H9 (cell line): Measurements from ENCODE around the gene SCN5A. TPM values are rescaled to one million over a fixed set of nuclear protein-coding genes. Genes with fewer than 3 reads are reported as not detected.

ENCODE experiments used
- DNase-seq: peaks from one replicate; pipeline ENCODE4 v3.0.0-alpha.2; 2017
- H2AFZ ChIP-seq: one replicate; pipeline ENCODE4 v1.6.1; 2013; ENCODE audit warnings: mild to moderate bottlenecking, low read length, control low read depth, moderate library complexity
- H2AK5ac ChIP-seq: 2 replicates; pipeline ENCODE4 v1.6.1; 2013; ENCODE audit warnings: low read length, control low read depth, mixed read lengths; ENCODE audit not compliant: insufficient read length
- H2BK120ac ChIP-seq: one replicate; pipeline ENCODE4 v1.6.1; 2013; ENCODE audit warnings: low read depth, mild to moderate bottlenecking, low read length, control low read depth, inconsistent platforms; ENCODE audit not compliant: poor library complexity, severe bottlenecking
- H2BK12ac ChIP-seq: 2 replicates; pipeline ENCODE4 v1.6.1; 2013; ENCODE audit warnings: low read length, control low read depth, mixed read lengths, low read depth; ENCODE audit not compliant: insufficient read length
- H2BK15ac ChIP-seq: 2 replicates; pipeline ENCODE4 v1.6.1; 2013; ENCODE audit warnings: low read depth, low read length, control low read depth
- H2BK20ac ChIP-seq: one replicate; pipeline ENCODE4 v1.6.1; 2013; ENCODE audit warnings: low read depth, mild to moderate bottlenecking, low read length, control low read depth, inconsistent platforms; ENCODE audit not compliant: poor library complexity, severe bottlenecking
- H2BK5ac ChIP-seq: 2 replicates; pipeline ENCODE4 v1.6.1; 2013; ENCODE audit warnings: low read length, control low read depth, mixed read lengths; ENCODE audit not compliant: insufficient read length
- H3K14ac ChIP-seq: 2 replicates; pipeline ENCODE4 v1.6.1; 2013; ENCODE audit warnings: low read length, control low read depth; ENCODE audit not compliant: insufficient read depth
- H3K18ac ChIP-seq: 2 replicates; pipeline ENCODE4 v1.6.1; 2013; ENCODE audit warnings: low read depth, mild to moderate bottlenecking, mixed read lengths, low read length, control low read depth; ENCODE audit not compliant: insufficient read length
- H3K23ac ChIP-seq: 2 replicates; pipeline ENCODE4 v1.6.1; 2013; ENCODE audit warnings: low read length, control low read depth, mixed read lengths, low read depth; ENCODE audit not compliant: insufficient read length
- H3K23me2 ChIP-seq: 2 replicates; pipeline ENCODE4 v1.6.1; 2013; ENCODE audit warnings: low read depth, mild to moderate bottlenecking, mixed read lengths, low read length, control low read depth; ENCODE audit not compliant: insufficient read length, poor library complexity, severe bottlenecking
- H3K27ac ChIP-seq: 2 replicates; pipeline ENCODE4 v1.5.1; 2013; ENCODE audit warnings: low read length, control low read depth, mixed read lengths, low read depth; ENCODE audit not compliant: insufficient read length
- H3K27me3 ChIP-seq: 2 replicates; pipeline ENCODE4 v1.6.1; 2013; ENCODE audit warnings: low read length, control low read depth, inconsistent platforms; ENCODE audit not compliant: insufficient read depth
- H3K4ac ChIP-seq: 2 replicates; pipeline ENCODE4 v1.6.1; 2013; ENCODE audit warnings: low read depth, mild to moderate bottlenecking, control low read depth, inconsistent platforms, low read length, moderate library complexity
- H3K4me1 ChIP-seq: 2 replicates; pipeline ENCODE4 v1.6.1; 2013; ENCODE audit warnings: low read length, control low read depth, inconsistent platforms; ENCODE audit not compliant: insufficient read depth
- H3K4me2 ChIP-seq: 2 replicates; pipeline ENCODE4 v1.6.1; 2013; ENCODE audit warnings: low read length, control low read depth, mixed read lengths; ENCODE audit not compliant: insufficient read length, insufficient read depth
- H3K56ac ChIP-seq: 2 replicates; pipeline ENCODE4 v1.6.1; 2013; ENCODE audit warnings: low read depth, mild to moderate bottlenecking, mixed read lengths, low read length, control low read depth; ENCODE audit not compliant: insufficient read length
- H3K79me1 ChIP-seq: 2 replicates; pipeline ENCODE4 v1.6.1; 2013; ENCODE audit warnings: low read depth, mild to moderate bottlenecking, moderate library complexity, low read length, control low read depth, inconsistent platforms; ENCODE audit not compliant: insufficient read depth, poor library complexity, severe bottlenecking
- H3K79me2 ChIP-seq: 2 replicates; pipeline ENCODE4 v1.6.1; 2013; ENCODE audit warnings: low read length, control low read depth, inconsistent platforms; ENCODE audit not compliant: insufficient read depth
- H3K9ac ChIP-seq: 2 replicates; pipeline ENCODE4 v1.6.1; 2013; ENCODE audit warnings: low read length, control low read depth, mixed read lengths; ENCODE audit not compliant: insufficient read length; ENCODE audit errors: extremely low read depth
- H3K9me3 ChIP-seq: one replicate; pipeline ENCODE4 v1.6.1; 2013; ENCODE audit warnings: low read depth, low read length, inconsistent platforms; ENCODE audit not compliant: control insufficient read depth
- H3T11ph ChIP-seq: one replicate; pipeline ENCODE4 v1.6.1; 2013; ENCODE audit warnings: mild to moderate bottlenecking, low read length, control low read depth, inconsistent platforms
- H4K20me1 ChIP-seq: one replicate; pipeline ENCODE4 v1.6.1; 2013; ENCODE audit not compliant: control insufficient read depth, insufficient read length, insufficient read depth
- H4K5ac ChIP-seq: 2 replicates; pipeline ENCODE4 v1.6.1; 2013; ENCODE audit warnings: low read depth, mild to moderate bottlenecking, mixed read lengths, low read length, control low read depth; ENCODE audit not compliant: insufficient read length
- H4K8ac ChIP-seq: replicated peaks from 2 replicates; pipeline ENCODE4 v1.6.1; 2013; ENCODE audit warnings: low read length, control low read depth, mixed read lengths, low read depth; ENCODE audit not compliant: insufficient read length
- H4K91ac ChIP-seq: 2 replicates; pipeline ENCODE4 v1.6.1; 2013; ENCODE audit warnings: low read depth, mild to moderate bottlenecking, moderate library complexity, mixed read lengths, low read length, control low read depth; ENCODE audit not compliant: insufficient read length
- H3K27ac Mint-ChIP-seq, 3 experiments: 2 replicates in 2 of 3; 3 replicates in 1 of 3; pipeline ENCODE4 v1.8.0; 2020 to 2021; ENCODE audit warnings: mixed read lengths in 3 of 3, mild to moderate bottlenecking in 1 of 3, moderate library complexity in 1 of 3
- H3K27me3 Mint-ChIP-seq: 2 replicates; pipeline ENCODE4 v1.8.0; 2021; ENCODE audit warnings: low read depth, mild to moderate bottlenecking, moderate library complexity, mixed read lengths
- H3K36me3 Mint-ChIP-seq, 3 experiments: 2 replicates in 2 of 3; 3 replicates in 1 of 3; pipeline ENCODE4 v1.8.0; 2020 to 2021; ENCODE audit warnings: low read depth in 3 of 3, mixed read lengths in 3 of 3; ENCODE audit not compliant: insufficient read depth in 1 of 3
- H3K4me1 Mint-ChIP-seq, 2 experiments: 2 replicates each; pipeline ENCODE4 v1.8.0; 2020; ENCODE audit warnings: mixed read lengths in 2 of 2
- H3K4me3 Mint-ChIP-seq, 2 experiments: 2 replicates in 1 of 2; 3 replicates in 1 of 2; pipeline ENCODE4 v1.8.0; 2020 to 2021; ENCODE audit warnings: mild to moderate bottlenecking in 2 of 2, mixed read lengths in 2 of 2, moderate library complexity in 1 of 2
- H3K9me3 Mint-ChIP-seq, 2 experiments: 2 replicates in 1 of 2; 3 replicates in 1 of 2; pipeline ENCODE4 v1.8.0; 2020; ENCODE audit warnings: mild to moderate bottlenecking in 2 of 2, mixed read lengths in 2 of 2, moderate library complexity in 1 of 2
- CTCF ChIP-seq: fragments of 200-600 bp; sonication (generic); conservative IDR thresholded peaks from 3 replicates; pipeline ENCODE4 v1.8.0; 2021; ENCODE audit warnings: antibody characterized with exemption, mild to moderate bottlenecking
- whole genome bisulfite sequencing: extraction: QIAGEN DNeasy Blood & Tissue Kit; methylation state at CpG from one replicate; pipeline ENCODE4 v1.1.7; 2013; ENCODE audit warnings: missing lambda C conversion rate, low lambda C conversion rate, mixed read lengths; ENCODE audit not compliant: insufficient read length; ENCODE audit errors: extremely low coverage; 5-methylcytosine and 5-hydroxymethylcytosine counted together
- total RNA-seq: library from RNA; stranded (reverse); gene quantifications from 2 replicates; pipeline ENCODE4 v1.2.1, GENCODE V29; 2021

The SCN5A gene
- total RNA-seq, 1 experiment from 2014 or later = 6.5 TPM

DNA sequence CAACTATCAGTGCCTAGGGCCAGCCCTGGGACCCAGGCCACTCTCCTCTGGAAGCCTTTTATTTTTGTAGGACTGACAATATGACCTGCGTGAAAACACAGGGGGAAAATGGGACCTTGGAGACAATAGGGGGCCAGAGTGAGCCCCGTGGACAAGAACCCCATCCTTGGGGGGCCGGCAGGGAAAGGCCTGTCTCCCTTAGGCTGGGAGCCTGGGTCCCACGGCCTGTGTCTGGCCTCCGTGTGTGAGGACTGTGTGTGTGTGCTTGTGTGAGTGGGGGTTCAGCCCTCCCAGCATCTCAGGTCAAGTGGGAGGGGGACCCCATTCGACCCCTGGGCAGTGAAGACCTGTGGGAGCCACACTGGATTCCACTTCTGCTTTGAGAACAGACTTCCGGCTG, 100.0 kb downstream of the SCN5A start:
- DNase-seq = no peak
- Mint-ChIP-seq H3K27ac (no peak overlapping the region), H3K27me3 (peaks cover 9% of the 10 kb centered on the region), H3K9me3 (peaks cover 3 to 4% of the 10 kb centered on the region in 2 experiments; a peak in 2 of 5 replicates), H3K36me3 (peaks cover 13 to 28% (median 23%) of the 10 kb centered on the region in 3 experiments), H3K4me1 (peaks cover 18 to 19% of the 10 kb centered on the region in 2 experiments), H3K4me3 (no peak overlapping the region)
- H3K4ac ChIP-seq = no peak overlapping the region
- no peak overlapping the region for H3K56ac ChIP-seq
- no peak overlapping the region for H2AFZ ChIP-seq
- no peak overlapping the region for H2BK120ac ChIP-seq
- H2BK20ac ChIP-seq = no peak overlapping the region
- H3K14ac ChIP-seq = no peak overlapping the region
- H4K91ac ChIP-seq = no peak overlapping the region
- no peak for TF ChIP-seq CTCF
- no CpG with 5 or more reads among the region's 7 CpGs for WGBS
- H3K79me1 ChIP-seq = no peaks in the 10 kb centered on the region
- H3K23ac ChIP-seq = no peak overlapping the region
- H4K20me1 ChIP-seq = no peaks in the 10 kb centered on the region
- no peaks in the 10 kb centered on the region; the same call in 1 of the 2 replicates for H3K4me1 ChIP-seq
- no peak overlapping the region for H2BK12ac ChIP-seq
- no peak overlapping the region for H2BK15ac ChIP-seq
- H4K5ac ChIP-seq = no peak overlapping the region
- no peaks in the 10 kb centered on the region for H3K23me2 ChIP-seq
- no peak overlapping the region for H2AK5ac ChIP-seq
- H3K18ac ChIP-seq = no peak overlapping the region
- H3K27me3 ChIP-seq = no peaks in the 10 kb centered on the region
- H3K9ac ChIP-seq = no peak overlapping the region
- H4K8ac ChIP-seq = no peak overlapping the region
- H2BK5ac ChIP-seq = no peak overlapping the region
- H3K79me2 ChIP-seq = no peaks in the 10 kb centered on the region
- no peaks in the 10 kb centered on the region for H3K9me3 ChIP-seq
- no peak overlapping the region for H3T11ph ChIP-seq
- no peak overlapping the region for H3K4me2 ChIP-seq
- H3K27ac ChIP-seq = no peak overlapping the region
